PFSK-1 (cell line): ENCODE measurements around the gene CSTF1.
A peak's percentile ranks its signal among the peaks of the same experiment; 100 is the strongest.

Experiments used
- FOXP2 ChIP-seq: optimal IDR thresholded peaks from 2 replicates; pipeline ENCODE3; 2011; ENCODE audit warnings: borderline replicate concordance, control low read depth, inconsistent platforms; ENCODE audit not compliant: insufficient read depth; ENCODE audit errors: extremely low read length, extremely low read depth
- POLR2AphosphoS5 ChIP-seq: IDR thresholded peaks from 2 replicates; pipeline ENCODE4 v1.6.1; 2012; ENCODE audit warnings: low read depth, mild to moderate bottlenecking, control low read depth, low read length, moderate library complexity
- REST ChIP-seq, 2 experiments: IDR thresholded peaks; 2 replicates each; pipeline versions ENCODE4 v1.6.1 to v1.8.0; 2011 to 2012; ENCODE audit warnings: low read depth in 2 of 2, low read length in 2 of 2, control low read depth in 1 of 2, inconsistent platforms in 1 of 2, mild to moderate bottlenecking in 1 of 2, moderate library complexity in 1 of 2; ENCODE audit not compliant: insufficient read depth in 1 of 2
- SIN3A ChIP-seq: IDR thresholded peaks from 2 replicates; pipeline ENCODE4 v1.6.1; 2012; ENCODE audit warnings: mild to moderate bottlenecking, low read length, moderate library complexity, borderline replicate concordance; ENCODE audit not compliant: insufficient read depth
- TAF1 ChIP-seq: IDR thresholded peaks from 2 replicates; pipeline ENCODE4 v1.6.1; 2012; ENCODE audit warnings: low read length, control low read depth, borderline replicate concordance; ENCODE audit not compliant: insufficient read depth

The CSTF1 gene

GRCh38 chr20:56386219-56386618 lies 6.2 kb upstream of the CSTF1 start:
- TF ChIP-seq POLR2AphosphoS5 = no peak
- no peak for TF ChIP-seq FOXP2
- no peak for TF ChIP-seq REST (IDR thresholded peaks at IDR 0.05; ENCODE audit: insufficient read depth in 1 of 2, low read depth in 2 of 2, low read length in 2 of 2)

GRCh38 chr20:56388882-56389281 lies 3.6 kb upstream of the CSTF1 start:
- TF ChIP-seq POLR2AphosphoS5 (no peak), SIN3A (no peak), REST (IDR thresholded peaks at IDR 0.05; ENCODE audit: insufficient read depth in 1 of 2, low read depth in 2 of 2, low read length in 2 of 2) (no peak), FOXP2 (no peak), TAF1 (no peak)

GRCh38 chr20:56389807-56390206 lies 2.6 kb upstream of the CSTF1 start:
- TF ChIP-seq FOXP2 (no peak), TAF1 (no peak), REST (IDR thresholded peaks at IDR 0.05; ENCODE audit: insufficient read depth in 1 of 2, low read depth in 2 of 2, low read length in 2 of 2) (no peak), POLR2AphosphoS5 (no peak), SIN3A (no peak)

- peak; percentile 16; the same call in 1 of the 2 replicates for TF ChIP-seq POLR2AphosphoS5
- no peak for TF ChIP-seq REST (IDR thresholded peaks at IDR 0.05; ENCODE audit: insufficient read depth in 1 of 2, low read depth in 2 of 2, low read length in 2 of 2)
These were observed 1.4 kb upstream of the CSTF1 start for GRCh38 chr20:56391037-56391436.

- TF ChIP-seq SIN3A (no peak), TAF1 (no peak), POLR2AphosphoS5 (no peak), FOXP2 (no peak)
These were observed 781 bp upstream of the CSTF1 start for GRCh38 chr20:56391596-56392131.
